Stimulated activated CD4-positive, alpha-beta T cell treated with anti-CD3 and anti-CD28 coated beads, TNF-alpha, amount 100 ng/mL, for 4 hours (primary cell): ENCODE measurements around the gene CFAP97D1.
"Not testable (repeated sequence)": the region's sequence is repeated elsewhere in the genome, so short reads cannot be mapped to it uniquely, and the experiment has no call there.

Experiments
- DNase-seq, 3 experiments: peaks; one replicate each; pipeline ENCODE4 v3.0.0-alpha.2; 2020; ENCODE audit warnings: low read depth in 3 of 3

Gene CFAP97D1

DNA sequence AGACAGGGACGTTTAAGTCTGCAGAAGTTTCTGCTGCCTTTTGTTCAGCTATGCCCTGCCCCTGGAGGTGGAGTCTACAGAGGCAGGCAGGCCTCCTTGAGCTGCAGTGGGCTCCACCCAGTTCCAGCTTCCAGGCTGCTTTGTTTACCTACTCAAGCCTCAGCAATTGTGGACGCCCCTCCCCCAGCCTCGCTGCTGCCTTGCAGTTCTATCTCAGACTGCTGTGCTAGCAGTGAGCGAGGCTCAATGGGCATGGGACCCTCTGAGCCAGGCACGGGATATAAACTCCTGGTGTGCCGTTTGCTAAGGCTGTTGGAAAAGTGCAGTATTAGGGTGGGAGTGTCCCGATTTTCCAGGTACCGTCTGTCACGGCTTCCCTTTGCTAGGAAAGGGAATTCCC, 17.8 kb downstream of the CFAP97D1 start:
- not testable (repeated sequence) for DNase-seq

GRCh38 chr17:43799047-43799446, 18.8 kb downstream of the CFAP97D1 start:
- no peak for DNase-seq

- no peak for DNase-seq
Measured at GRCh38 chr17:43800736-43801135, 20.5 kb downstream of the CFAP97D1 start.

DNA sequence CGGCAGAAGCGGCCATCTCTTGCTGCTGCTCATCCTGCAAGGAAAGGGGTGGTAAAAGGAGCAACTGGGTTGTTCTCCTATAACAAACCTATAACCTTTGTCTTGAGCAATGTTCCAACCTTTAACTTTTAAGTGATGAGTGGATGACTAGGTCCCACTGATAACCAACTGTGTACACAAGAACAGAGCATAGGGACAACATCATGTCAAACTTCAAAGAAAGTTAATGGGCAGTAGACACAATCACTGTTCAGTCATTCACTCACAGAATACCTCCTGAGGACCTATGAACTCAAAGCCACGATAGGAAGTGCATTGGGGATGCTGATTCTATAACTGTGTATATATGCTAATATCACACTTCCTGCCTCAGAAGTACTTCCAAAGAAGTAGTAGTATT, 21.6 kb downstream of the CFAP97D1 start:
- no peak for DNase-seq

GRCh38 chr17:43803758-43804157, 23.5 kb downstream of the CFAP97D1 start:
- no peak for DNase-seq

DNA sequence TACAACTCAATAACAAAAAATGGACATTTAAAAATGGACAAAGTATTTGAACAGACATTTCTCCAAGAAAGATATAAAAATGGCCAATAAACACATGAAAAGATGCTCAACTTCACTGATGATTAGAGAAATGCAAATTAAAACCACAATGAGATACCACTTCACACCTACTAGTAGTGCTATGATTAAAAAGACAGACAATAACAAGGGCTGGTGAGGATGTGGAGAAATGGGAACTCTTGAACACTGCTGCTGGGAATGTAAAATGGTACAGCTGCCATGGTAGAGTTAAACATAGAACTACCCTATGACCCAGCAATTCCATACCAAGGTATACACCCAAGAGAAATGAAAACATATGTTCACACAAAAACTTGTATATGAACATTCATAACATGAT, 24.9 kb downstream of the CFAP97D1 start:
- DNase-seq: no peak

- DNase-seq: no peak
Measured at GRCh38 chr17:43808076-43808475, 27.8 kb downstream of the CFAP97D1 start.

- DNase-seq: no peak
Measured at GRCh38 chr17:43809121-43809520, 28.9 kb downstream of the CFAP97D1 start.

DNA sequence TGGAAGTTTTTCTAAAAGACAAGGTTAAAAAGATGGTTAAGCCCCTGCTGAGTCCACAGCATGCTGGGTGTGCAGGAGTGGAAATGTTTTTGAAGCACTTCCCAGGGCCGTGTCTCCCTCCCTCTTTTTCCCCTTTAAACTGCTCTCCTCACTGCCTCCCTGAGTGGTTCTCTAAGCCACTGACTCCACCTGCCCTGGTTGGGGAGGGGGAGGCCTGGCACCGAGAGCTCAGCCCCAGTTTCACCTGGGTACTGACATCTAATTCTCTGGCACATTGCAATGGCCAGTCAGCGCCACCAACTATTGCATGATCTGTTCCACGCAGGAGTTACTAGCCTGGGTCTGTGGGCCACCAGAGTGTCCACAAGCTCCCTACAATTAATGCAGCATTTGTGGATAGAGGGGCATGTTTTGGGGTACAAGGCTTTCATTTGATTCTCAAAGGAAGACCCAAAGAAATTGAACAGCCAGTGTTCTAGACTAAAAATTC, 30.0 kb downstream of the CFAP97D1 start:
- no peak for DNase-seq

DNA sequence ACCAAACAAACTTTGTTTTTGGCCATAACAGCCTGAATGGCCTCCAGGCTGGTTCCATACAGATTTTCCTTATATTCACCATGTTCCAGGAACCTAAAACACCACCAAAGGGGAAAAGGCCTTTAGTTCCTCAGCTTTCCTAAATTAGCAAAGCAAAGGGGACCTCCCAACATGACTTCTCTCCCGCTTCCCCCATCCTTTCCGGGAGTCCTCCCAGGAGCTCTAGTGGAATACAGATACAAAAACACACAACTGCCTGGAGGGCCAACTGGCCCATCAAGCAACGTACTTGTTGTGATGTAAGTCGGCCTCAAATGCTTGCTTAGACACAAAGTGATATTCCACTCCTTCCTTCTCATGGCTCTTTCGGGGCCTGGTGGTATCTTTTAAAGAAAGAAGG, 30.6 kb downstream of the CFAP97D1 start:
- DNase-seq: no peak

DNA sequence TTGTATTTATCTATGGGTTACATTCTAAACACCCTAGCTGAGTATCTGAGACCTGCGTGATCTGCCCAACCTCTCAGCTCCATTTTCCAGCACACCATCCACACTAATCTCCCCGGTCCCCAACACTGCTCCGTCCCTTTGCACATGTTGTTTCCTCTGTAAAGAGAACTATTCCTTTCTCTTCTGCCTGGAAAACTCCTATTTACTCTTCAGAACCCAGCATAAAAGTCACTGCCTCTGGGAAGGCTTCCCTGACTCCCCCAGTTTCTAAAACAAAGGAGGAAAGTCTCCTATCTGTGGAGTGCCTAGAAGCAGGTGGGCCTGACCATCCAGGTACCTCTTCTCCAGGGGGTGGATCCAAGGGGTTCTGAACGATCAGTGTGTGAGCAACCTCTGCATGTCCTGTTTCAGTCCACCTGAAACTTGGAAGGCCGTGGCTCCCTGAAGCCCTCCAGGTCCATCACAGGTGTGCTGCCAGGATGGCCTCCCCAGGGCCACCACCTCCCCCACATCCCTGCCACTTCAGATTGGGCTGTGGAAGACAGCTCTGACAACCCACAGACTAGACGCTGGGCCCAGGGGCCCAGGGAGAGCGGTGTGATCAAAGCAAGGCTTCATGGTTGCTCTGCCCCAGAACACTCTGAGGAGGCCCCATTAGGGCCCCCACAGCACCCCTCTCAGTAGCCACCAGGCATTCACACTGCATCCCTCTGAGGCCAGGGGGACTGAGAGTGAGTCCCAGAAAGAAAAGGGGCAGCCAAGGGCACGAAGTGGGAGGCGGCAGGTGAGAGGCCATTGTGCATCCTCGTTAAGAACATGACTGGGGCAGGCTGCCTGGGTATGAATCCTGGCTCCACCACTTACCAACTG, 32.4 kb downstream of the CFAP97D1 start:
- DNase-seq: no peak

DNA sequence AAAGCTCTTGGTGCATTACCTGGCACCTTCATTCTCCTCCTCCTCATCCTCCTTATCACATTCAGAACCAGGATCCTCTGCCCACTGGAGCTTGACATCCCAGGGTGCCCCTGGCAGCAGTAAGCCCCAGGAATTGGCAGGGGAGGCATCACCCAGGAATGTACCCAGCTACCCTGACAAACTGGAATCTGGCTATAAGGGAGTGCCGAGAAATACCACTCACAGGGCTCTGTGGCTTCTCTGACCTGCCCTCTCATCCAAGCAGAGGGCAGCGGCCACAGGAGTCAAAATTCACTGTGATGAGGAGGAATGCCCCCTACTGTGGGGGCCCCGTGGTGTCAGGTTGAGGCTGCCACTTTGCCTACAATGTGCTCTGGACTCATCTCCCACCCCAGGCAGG, 33.2 kb downstream of the CFAP97D1 start:
- no peak for DNase-seq

DNA sequence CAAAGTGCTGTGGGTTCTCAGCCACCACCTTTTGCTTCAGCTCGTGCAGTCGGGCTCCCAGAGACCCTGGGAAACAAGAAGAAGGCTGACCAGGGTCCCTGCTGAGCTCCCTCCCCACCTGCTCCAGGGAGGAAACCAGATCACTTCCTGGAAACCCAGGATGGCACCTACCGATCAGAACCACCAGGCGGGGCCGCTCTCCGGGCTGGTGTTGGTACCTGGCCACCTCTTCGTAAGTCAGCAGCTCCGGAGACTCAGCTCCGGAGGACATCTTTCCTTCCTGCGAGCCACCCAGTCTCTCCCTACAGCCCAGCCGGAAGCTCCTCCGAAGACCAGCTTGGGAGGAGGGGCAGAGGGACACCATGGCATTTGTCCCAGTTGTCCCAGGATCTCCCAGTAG, 33.8 kb downstream of the CFAP97D1 start:
- no peak for DNase-seq

DNA sequence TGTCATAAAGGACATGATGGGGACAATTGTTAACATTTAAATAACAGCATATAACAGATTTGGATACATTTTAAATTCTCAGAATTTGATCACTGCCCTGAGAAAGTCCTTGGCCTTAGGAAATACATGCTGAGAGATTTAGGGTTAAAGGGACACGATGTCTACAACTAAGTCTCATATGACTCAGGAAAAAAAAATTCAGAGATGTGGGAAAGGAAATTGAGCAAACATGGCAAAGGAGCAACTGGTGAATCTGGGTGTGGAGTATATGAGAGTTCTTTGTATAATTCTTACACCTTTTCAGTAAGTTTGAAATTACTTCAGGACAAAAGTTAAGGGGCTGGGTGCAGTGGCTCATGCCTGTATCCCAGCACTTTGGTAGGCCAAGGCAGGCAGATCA, 34.5 kb downstream of the CFAP97D1 start:
- no peak for DNase-seq

DNA sequence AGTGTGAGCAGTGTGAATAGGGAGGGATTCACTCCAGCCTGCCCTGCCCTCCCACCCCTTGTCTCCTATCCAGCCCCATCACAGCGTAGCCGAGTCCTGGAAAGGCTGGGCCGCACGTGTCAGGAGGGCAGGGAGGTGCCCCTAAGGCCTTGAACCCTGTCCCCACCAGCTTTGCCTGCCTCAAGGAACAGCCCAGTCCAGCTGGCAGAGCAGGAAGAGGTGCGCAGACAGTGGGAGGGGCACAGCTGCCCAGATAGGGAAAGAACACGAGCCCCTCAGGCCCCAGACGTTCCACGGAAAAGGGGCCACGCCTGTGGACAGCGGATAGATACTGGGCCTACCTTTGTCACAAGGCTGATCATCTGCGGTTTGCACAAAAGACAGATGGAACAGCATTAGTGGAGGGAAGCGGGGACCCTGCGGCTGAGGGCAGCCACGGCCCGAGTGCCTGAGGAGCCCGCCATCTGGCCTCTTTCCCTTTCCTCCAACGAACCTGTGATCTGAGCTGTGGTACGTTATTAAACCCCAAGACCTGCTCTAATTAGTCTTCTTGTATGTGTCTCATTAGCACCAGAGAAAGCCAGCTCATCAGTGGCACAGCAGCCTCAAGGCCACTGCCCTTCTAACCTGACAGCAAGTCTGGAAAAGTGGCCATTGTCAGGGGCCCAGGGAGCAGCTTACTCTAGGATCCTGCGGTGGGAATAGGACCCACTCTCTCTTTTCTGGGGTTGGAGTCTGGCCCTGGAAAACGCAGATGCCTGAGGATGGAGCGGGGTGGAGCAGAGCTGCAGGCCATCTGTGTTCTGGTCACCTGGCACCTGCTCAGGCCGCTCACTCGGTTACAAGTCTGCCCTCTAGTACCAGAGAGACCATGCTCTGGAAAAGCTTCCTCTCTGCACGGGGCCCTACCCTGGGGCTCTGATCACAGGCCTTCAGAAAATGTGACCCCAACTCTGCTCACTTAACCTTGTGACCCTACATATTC, 36.4 kb downstream of the CFAP97D1 start:
- DNase-seq: no peak

GRCh38 chr17:43817826-43818225, 37.6 kb downstream of the CFAP97D1 start:
- DNase-seq: no peak

DNA sequence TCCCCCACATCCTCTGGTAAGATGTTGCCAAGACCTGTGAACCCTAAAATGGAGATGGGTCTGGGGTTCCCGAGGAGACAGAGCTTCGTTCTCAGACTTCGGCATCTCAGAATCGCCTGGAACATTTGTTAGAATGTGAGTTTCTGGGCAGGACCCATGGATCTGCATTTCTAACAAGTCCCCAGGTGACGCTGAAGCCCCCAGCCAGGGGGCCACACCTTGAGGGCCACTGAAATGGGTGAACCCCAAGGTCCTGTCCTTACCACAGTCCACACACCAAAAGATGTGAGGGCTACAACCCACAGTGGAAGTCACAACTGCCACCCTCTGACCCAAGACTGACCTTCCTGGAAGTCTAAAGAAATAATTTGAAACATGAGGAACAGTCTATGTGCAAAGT, 38.7 kb downstream of the CFAP97D1 start:
- DNase-seq: no peak

- DNase-seq: no peak
Measured at GRCh38 chr17:43820759-43821158, 40.5 kb downstream of the CFAP97D1 start.

DNA sequence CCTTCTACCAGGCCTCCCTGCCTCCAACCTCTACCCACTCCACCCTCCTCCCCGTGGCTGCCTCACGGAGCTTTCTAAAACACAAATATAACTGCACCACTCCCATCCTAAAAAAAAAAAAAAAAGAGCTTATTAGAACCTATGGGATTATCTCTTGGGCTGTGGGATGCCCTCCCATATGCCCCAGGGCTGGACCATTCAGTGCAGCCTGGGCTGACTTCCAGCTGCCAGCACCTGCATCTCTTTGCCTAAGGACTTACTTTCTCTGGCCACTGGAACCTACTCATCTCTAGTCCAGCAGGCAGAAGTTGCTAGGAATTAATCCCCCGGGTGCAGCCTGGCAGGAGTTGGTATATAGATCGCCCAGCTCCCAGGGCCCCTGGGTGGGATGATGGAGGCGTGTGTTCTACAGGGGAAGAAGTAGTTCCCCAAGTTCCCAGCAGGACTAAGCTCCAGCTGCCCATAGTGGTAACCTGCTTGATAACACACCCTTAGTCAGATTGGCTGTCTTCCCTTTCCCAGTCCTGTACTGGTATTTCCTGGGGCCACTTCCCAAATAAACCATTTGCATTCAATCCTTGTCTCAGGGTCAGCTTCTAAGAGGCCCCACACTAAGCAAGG, 42.4 kb downstream of the CFAP97D1 start:
- DNase-seq: no peak

- DNase-seq: no peak
Measured at GRCh38 chr17:43823350-43824084, 43.3 kb downstream of the CFAP97D1 start.

GRCh38 chr17:43825567-43825966, 45.3 kb downstream of the CFAP97D1 start:
- no peak for DNase-seq
